ENCODE data around the gene GNAT1. TPM values are rescaled to one million over a fixed set of nuclear protein-coding genes. Genes with fewer than 3 reads are reported as not detected.

GNAT1 gene
- total and polyA plus RNA-seq, 2 of the 13 experiments (the other 11 are each of a cell fraction or from before 2014, with no cell fraction given) = 0.15 TPM; not detected in 1

- TF ChIP-seq RERE (CRISPR knock-in tag; IDR thresholded peaks at IDR 0.05; ENCODE audit: low read depth) (no peak), SATB2 (CRISPR knock-in tag; IDR thresholded peaks at IDR 0.05) (no peak), ADNP (CRISPR knock-in tag; IDR thresholded peaks at IDR 0.05) (peak; percentile 39; the same call in 1 of the 2 replicates), ZNF3 (CRISPR knock-in tag; IDR thresholded peaks at IDR 0.05) (no peak), KLF6 (CRISPR knock-in tag; IDR thresholded peaks at IDR 0.05) (no peak), ZSCAN25 (CRISPR knock-in tag; IDR thresholded peaks at IDR 0.05) (no peak), NFE2 (CRISPR knock-in tag; IDR thresholded peaks at IDR 0.05) (no peak), MAFK (conservative IDR thresholded peaks at IDR 0.05 in 1 of 2, IDR thresholded peaks at IDR 0.05 in 1 of 2; ENCODE audit: low read length in 2 of 2) (no peak), CAMTA2 (CRISPR knock-in tag; IDR thresholded peaks at IDR 0.05; ENCODE audit: borderline replicate concordance) (no peak), IKZF4 (CRISPR knock-in tag; IDR thresholded peaks at IDR 0.05; ENCODE audit: borderline replicate concordance, low read depth, not compliant biosample characterization) (no peak), ZBTB26 (CRISPR knock-in tag; IDR thresholded peaks at IDR 0.05; ENCODE audit: borderline replicate concordance) (no peak), NR3C1 (CRISPR knock-in tag; IDR thresholded peaks at IDR 0.05) (no peak), NFE2L1 (CRISPR knock-in tag; IDR thresholded peaks at IDR 0.05; ENCODE audit: borderline replicate concordance) (no peak), ZNF790 (CRISPR knock-in tag; IDR thresholded peaks at IDR 0.05; ENCODE audit: borderline replicate concordance) (no peak), ZNF713 (CRISPR knock-in tag; IDR thresholded peaks at IDR 0.05) (no peak), MTF2 (CRISPR knock-in tag; IDR thresholded peaks at IDR 0.05; ENCODE audit: borderline replicate concordance) (no peak), HNF4G (IDR thresholded peaks at IDR 0.05; ENCODE audit: borderline replicate concordance, low read depth, low read length) (peak; percentile 10; the same call in 1 of the 2 replicates), HNF4G (CRISPR knock-in tag; IDR thresholded peaks at IDR 0.05; ENCODE audit: borderline replicate concordance, low read depth) (no peak), SIX4 (CRISPR knock-in tag; IDR thresholded peaks at IDR 0.05) (no peak), ZNF629 (CRISPR knock-in tag; conservative IDR thresholded peaks at IDR 0.05) (peak; percentile 96), ZMYM3 (CRISPR knock-in tag; IDR thresholded peaks at IDR 0.05) (peak; percentile 79)
These were observed 21.6 kb upstream of the GNAT1 start (continued) for GRCh38 chr3:50169858-50170257.

All from HepG2 (cell line).